OCI-LY1 (cell line): ENCODE data around the gene VSX2.

Experiments
- CTCF ChIP-seq: fragments of 200-600 bp; sonication (generic), shearing (Covaris generic); IDR thresholded peaks from 2 replicates; pipeline ENCODE4 v1.5.1; 2017; ENCODE audit warnings: mild to moderate bottlenecking, antibody characterized with exemption, low read length, moderate library complexity, mixed read lengths
- EZH2 ChIP-seq: fragments of 200-600 bp; sonication (generic), shearing (Covaris generic); IDR thresholded peaks from 2 replicates; pipeline ENCODE4 v1.8.0; 2017; ENCODE audit warnings: borderline replicate concordance, mixed run types, mild to moderate bottlenecking, antibody characterized with exemption, low read length, moderate library complexity, mixed read lengths

- TF ChIP-seq CTCF (no peak), EZH2 (no peak)
Measured at GRCh38 chr14:74297986-74298385, 58.7 kb downstream of the VSX2 start.
